ENCODE measurements around the gene MAN1C1.

- TF ChIP-seq CTCF (IDR thresholded peaks at IDR 0.05; ENCODE audit: borderline replicate concordance, extremely low read depth, low read length, poor library complexity, severe bottlenecking) = no peak
- no peak for TF ChIP-seq EZH2 (IDR thresholded peaks at IDR 0.05; ENCODE audit: borderline replicate concordance, low read depth, low read length, severe bottlenecking)
These were observed 26.1 kb downstream of the MAN1C1 start for GRCh38 chr1:25642574-25643108.
